HG02938 (cell line): Measurements from ENCODE around the gene LRRN2.

Source experiments
- ATAC-seq: cut with Tn5 transposase; IDR thresholded peaks from one replicate; pipeline ENCODE4 v1.9.1; 2021; ENCODE audit warnings: mild to moderate bottlenecking, moderate library complexity; ENCODE audit not compliant: unreplicated experiment

LRRN2 gene

GRCh38 chr1:204712708-204713430, 27.3 kb upstream of the LRRN2 start:
- no peak for ATAC-seq

GRCh38 chr1:204711947-204712701, 26.6 kb upstream of the LRRN2 start:
- no peak for ATAC-seq

GRCh38 chr1:204711103-204711946, 25.8 kb upstream of the LRRN2 start:
- no peak for ATAC-seq

- ATAC-seq = no peak
These were observed 24.7 kb upstream of the LRRN2 start for GRCh38 chr1:204709960-204710912.

- no peak for ATAC-seq
These were observed 23.5 kb upstream of the LRRN2 start for GRCh38 chr1:204709021-204709420.

GRCh38 chr1:204706838-204707509, 21.4 kb upstream of the LRRN2 start:
- ATAC-seq = no peak

- ATAC-seq = no peak
These were observed 20.6 kb upstream of the LRRN2 start for GRCh38 chr1:204705888-204706837.

- ATAC-seq = no peak
These were observed 19.9 kb upstream of the LRRN2 start for GRCh38 chr1:204705493-204705811.

- no peak for ATAC-seq
These were observed 19.4 kb upstream of the LRRN2 start for GRCh38 chr1:204704794-204705492.

GRCh38 chr1:204703826-204704612, 18.5 kb upstream of the LRRN2 start:
- no peak for ATAC-seq

- no peak for ATAC-seq
These were observed 17.7 kb upstream of the LRRN2 start for GRCh38 chr1:204703268-204703664.

GRCh38 chr1:204702552-204703267, 17.2 kb upstream of the LRRN2 start:
- ATAC-seq = no peak

GRCh38 chr1:204701229-204701628, 15.7 kb upstream of the LRRN2 start:
- no peak for ATAC-seq

GRCh38 chr1:204697893-204698292, 12.4 kb upstream of the LRRN2 start:
- ATAC-seq = no peak

- no peak for ATAC-seq
These were observed 11.1 kb upstream of the LRRN2 start for GRCh38 chr1:204696606-204697005.

- ATAC-seq = no peak
These were observed 10.2 kb upstream of the LRRN2 start for GRCh38 chr1:204695692-204696091.

GRCh38 chr1:204694145-204694544, 8.6 kb upstream of the LRRN2 start:
- ATAC-seq = no peak
